Mononuclear cell (primary cell): Measurements from ENCODE around the gene ZNF414. TPM values are rescaled to one million over a fixed set of nuclear protein-coding genes. Genes with fewer than 3 reads are reported as not detected.

Experiments
- H3K27me3 ChIP-seq: 2 replicates; pipeline ENCODE4 v1.6.0; 2011; ENCODE audit warnings: low read length, control low read depth; ENCODE audit not compliant: insufficient read depth
- H3K4me1 ChIP-seq: 2 replicates; pipeline ENCODE4 v1.5.1; 2011; ENCODE audit warnings: mild to moderate bottlenecking, low read length, control low read depth; ENCODE audit not compliant: insufficient read depth
- H3K4me3 ChIP-seq: 2 replicates; pipeline ENCODE4 v1.5.1; 2011; ENCODE audit warnings: mild to moderate bottlenecking, low read length, moderate library complexity
- H3K9me3 ChIP-seq: 2 replicates; pipeline ENCODE4 v1.5.1; 2011; ENCODE audit warnings: low read depth, mild to moderate bottlenecking, control low read depth, low read length
- total RNA-seq: library from RNA; depleted of rRNA; stranded (reverse); fragments of >200 nt; gene quantifications from one replicate; pipeline ENCODE4 v1.2.3, GENCODE V29; 2012

ZNF414 gene
- total RNA-seq, 1 donor = 5.6 TPM

GRCh38 chr19:8489561-8490394 lies 24.2 kb downstream of the ZNF414 start:
- no peaks in the 10 kb centered on the region for H3K9me3 ChIP-seq
- H3K4me3 ChIP-seq = no peak overlapping the region
- peaks cover 90% of the 10 kb centered on the region for H3K4me1 ChIP-seq
- no peaks in the 10 kb centered on the region for H3K27me3 ChIP-seq

DNA sequence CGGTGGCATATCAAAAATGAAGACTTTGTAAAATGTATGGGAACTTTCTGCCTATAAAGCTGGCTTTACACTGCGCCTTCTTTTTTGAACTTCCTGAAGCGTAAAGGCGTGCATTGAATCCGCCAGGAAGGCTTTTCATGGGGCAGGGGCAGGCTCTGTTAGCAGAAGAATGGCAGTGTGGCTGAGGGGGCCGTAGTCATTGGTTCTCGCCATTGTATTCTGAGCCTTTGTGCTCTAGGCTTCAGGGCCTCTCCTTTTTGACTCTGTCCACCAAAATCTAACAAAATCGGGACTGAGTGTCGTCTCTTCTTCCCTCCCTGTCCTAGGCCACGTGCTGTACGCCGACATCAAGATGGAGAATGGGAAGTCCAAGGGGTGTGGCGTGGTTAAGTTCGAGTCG lies 25.6 kb downstream of the ZNF414 start:
- no peaks in the 10 kb centered on the region for H3K9me3 ChIP-seq
- no peak overlapping the region for H3K4me3 ChIP-seq
- H3K27me3 ChIP-seq = no peaks in the 10 kb centered on the region
- peaks cover 88% of the 10 kb centered on the region for H3K4me1 ChIP-seq

DNA sequence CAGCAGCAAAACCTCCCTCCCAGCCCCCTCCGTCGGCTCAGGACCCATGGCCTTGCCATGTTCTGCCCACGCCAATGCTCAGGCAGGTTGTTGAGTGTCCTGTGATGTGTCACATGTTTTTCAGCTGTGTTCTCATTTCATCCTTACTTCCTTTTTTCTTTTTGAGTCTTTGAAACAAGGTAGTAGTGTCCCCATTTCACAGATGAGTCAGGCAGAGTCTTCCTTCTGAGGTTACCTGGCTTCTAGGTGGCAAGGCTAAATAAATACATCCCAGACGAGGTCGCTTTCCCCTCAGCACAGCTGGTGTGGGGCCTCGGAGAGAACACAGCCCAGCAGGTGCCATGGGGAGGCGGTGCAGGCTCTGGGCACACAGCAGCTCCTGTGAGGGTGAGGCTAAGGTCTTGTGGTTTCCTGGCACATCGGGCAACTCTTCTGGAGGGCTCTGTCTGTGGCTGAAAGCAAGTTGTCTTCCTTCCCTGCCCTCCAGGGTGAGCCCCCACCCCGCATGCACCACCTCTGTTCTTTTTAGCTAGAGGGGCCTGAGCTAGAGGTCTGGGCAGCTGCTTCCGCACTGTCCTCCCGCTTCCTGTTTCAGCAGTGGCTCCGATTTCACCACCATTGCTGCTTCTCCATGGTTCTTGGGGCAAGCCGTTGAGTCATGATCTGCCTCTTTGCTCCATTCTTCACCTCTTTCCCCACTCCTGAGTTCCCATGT lies 26.7 kb downstream of the ZNF414 start:
- peaks cover 78% of the 10 kb centered on the region for H3K4me1 ChIP-seq

DNA sequence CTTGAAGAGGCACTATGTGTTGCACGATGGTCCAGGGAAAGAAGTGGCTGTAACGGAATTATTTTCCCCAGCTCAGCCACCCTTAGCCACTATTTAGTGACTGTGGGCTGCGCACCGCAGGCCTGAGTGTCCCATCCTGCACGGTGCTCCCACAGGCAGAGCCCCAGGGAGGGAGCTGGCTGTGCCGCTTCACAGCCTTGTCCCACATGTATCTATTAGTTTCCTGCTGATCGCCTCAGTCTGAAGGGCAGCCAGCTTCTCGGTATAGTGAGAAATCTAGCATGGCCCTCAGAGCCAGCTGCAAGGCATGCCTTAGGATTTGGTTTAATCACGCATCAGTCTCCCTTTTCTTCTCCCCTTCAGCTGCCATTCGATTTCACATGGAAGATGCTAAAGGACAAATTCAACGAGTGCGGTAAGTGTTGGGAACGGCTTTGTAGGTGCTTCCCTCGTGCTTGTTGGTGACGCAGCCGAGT lies 27.3 kb downstream of the ZNF414 start:
- no peaks in the 10 kb centered on the region for H3K27me3 ChIP-seq
- no peaks in the 10 kb centered on the region for H3K9me3 ChIP-seq
- peaks cover 75% of the 10 kb centered on the region for H3K4me1 ChIP-seq
- H3K4me3 ChIP-seq = no peak overlapping the region

More for the DNA sequence above, 26.7 kb downstream of the ZNF414 start:
- H3K27me3 ChIP-seq = no peaks in the 10 kb centered on the region
- H3K9me3 ChIP-seq = no peaks in the 10 kb centered on the region
- no peak overlapping the region for H3K4me3 ChIP-seq

DNA sequence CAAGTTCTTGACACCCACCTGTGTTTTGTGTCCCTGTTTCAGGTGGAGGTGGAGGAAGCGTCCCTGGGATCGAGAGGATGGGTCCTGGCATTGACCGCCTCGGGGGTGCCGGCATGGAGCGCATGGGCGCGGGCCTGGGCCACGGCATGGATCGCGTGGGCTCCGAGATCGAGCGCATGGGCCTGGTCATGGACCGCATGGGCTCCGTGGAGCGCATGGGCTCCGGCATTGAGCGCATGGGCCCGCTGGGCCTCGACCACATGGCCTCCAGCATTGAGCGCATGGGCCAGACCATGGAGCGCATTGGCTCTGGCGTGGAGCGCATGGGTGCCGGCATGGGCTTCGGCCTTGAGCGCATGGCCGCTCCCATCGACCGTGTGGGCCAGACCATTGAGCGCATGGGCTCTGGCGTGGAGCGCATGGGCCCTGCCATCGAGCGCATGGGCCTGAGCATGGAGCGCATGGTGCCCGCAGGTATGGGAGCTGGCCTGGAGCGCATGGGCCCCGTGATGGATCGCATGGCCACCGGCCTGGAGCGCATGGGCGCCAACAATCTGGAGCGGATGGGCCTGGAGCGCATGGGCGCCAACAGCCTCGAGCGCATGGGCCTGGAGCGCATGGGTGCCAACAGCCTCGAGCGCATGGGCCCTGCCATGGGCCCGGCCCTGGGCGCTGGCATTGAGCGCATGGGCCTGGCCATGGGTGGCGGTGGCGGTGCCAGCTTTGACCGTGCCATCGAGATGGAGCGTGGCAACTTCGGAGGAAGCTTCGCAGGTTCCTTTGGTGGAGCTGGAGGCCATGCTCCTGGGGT lies 28.2 kb downstream of the ZNF414 start:
- H3K4me3 ChIP-seq = no peak overlapping the region
- peaks cover 75% of the 10 kb centered on the region for H3K4me1 ChIP-seq
- H3K9me3 ChIP-seq = no peaks in the 10 kb centered on the region

DNA sequence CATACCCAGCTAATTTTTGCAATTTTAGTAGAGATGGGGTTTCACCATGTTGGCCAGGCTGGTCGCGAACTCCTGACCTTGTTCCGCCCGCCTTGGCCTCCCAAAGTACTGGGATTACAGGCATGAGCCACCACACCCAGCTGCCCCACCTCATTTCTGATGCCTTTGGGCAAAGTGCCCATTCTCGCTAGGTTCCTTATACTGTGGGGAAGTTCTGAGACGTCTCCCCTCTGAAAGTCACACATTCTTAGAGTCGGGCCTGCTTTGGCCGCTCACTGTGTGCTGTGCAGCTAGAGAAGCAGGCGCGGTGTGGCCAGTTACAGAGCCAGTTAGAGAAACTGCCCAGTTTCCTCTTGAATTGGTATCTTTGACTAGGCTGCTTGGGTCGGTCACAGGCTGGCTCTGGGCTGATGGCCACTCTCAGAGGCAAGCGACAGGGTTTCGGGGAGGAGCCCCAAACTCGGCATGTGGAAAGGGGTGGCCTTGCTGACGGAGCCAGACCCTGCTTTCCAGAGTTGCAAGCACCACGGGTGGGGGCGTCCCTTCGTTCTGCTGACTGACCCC lies 29.6 kb downstream of the ZNF414 start:
- Histone ChIP-seq H3K9me3 (no peaks in the 10 kb centered on the region), H3K4me1 (peaks cover 69% of the 10 kb centered on the region), H3K4me3 (no peak overlapping the region), H3K27me3 (no peaks in the 10 kb centered on the region)

More for the DNA sequence above, 28.2 kb downstream of the ZNF414 start:
- H3K27me3 ChIP-seq = no peaks in the 10 kb centered on the region

DNA sequence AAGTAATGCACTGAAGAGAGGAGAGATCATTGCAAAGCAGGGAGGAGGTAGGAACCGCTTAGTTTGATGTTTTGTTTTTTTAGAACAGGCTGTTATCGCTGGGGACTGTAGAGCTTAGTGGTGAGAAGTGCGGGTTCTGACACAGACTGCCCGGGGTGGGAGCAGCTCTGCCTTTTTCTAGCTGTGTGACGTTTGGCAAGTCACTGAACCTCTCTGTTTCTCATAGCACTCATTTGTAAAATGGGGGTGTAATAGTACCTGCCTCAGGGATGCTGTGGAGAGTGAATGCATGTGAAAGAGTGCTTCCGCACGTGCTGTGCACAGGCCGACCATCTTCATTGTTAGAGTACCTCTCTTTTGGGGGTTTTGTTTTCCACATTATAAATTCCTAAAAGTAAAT lies 30.8 kb downstream of the ZNF414 start:
- H3K9me3 ChIP-seq = no peaks in the 10 kb centered on the region
- peaks cover 62% of the 10 kb centered on the region for H3K4me1 ChIP-seq
- no peaks in the 10 kb centered on the region for H3K27me3 ChIP-seq
- no peak overlapping the region for H3K4me3 ChIP-seq

GRCh38 chr19:8482696-8483095 lies 31.3 kb downstream of the ZNF414 start:
- Histone ChIP-seq H3K9me3 (no peaks in the 10 kb centered on the region), H3K4me3 (no peak overlapping the region), H3K27me3 (no peaks in the 10 kb centered on the region), H3K4me1 (peaks cover 62% of the 10 kb centered on the region)

GRCh38 chr19:8481616-8482015 lies 32.4 kb downstream of the ZNF414 start:
- no peaks in the 10 kb centered on the region for H3K27me3 ChIP-seq
- peaks cover 59% of the 10 kb centered on the region for H3K4me1 ChIP-seq
- no peaks in the 10 kb centered on the region for H3K9me3 ChIP-seq
- no peak overlapping the region for H3K4me3 ChIP-seq

- peaks cover 54% of the 10 kb centered on the region for H3K4me1 ChIP-seq
- no peak overlapping the region for H3K4me3 ChIP-seq
- H3K9me3 ChIP-seq = no peaks in the 10 kb centered on the region
- H3K27me3 ChIP-seq = no peaks in the 10 kb centered on the region
These were observed 32.8 kb downstream of the ZNF414 start for GRCh38 chr19:8481201-8481600.

DNA sequence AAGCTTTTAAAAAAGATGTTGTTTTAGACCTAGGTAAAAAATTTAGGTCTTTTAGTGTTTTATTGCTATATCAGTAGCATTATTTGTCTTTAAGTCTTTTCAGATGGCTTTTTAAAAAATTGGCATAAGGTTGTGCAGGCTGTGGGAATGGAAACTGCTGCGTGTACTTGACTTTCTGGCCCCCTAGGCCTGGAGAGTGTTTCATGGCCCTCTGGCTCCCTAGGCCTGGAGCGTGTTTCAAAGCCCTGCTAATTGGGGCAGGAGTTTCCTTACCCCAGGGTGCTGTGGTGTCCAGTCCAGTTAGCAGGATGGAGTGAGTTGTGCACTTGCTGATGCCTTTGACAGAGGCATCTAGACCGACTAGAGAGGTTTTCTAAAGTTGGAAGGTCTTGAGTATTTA lies 35.4 kb downstream of the ZNF414 start:
- H3K27me3 ChIP-seq = no peaks in the 10 kb centered on the region
- H3K4me3 ChIP-seq = no peak overlapping the region
- H3K4me1 ChIP-seq = peaks cover 41% of the 10 kb centered on the region
- H3K9me3 ChIP-seq = no peaks in the 10 kb centered on the region

DNA sequence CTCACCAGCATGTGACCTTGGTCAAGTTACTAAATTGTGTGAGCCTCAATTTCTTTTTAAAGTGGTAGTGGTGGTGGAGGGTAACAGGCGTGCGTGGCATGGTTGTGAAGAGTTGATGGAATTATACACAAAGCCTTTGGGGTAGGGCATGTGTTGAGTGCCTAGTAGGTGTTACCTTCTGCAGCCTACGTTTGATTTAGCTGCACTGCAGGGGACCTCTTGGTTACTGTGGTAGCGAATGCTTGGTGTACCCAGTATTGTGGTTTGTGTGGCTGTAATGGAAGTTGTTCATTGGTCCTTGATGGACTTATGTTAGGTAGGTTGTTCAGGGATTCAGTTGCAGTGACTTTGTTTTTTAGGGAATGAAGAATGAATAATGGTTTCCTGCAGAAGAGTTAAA lies 36.1 kb downstream of the ZNF414 start:
- no peaks in the 10 kb centered on the region for H3K27me3 ChIP-seq
- peaks cover 47% of the 10 kb centered on the region for H3K4me1 ChIP-seq
- no peaks in the 10 kb centered on the region for H3K9me3 ChIP-seq
- H3K4me3 ChIP-seq = no peak overlapping the region

- peaks cover 61% of the 10 kb centered on the region for H3K4me1 ChIP-seq
- H3K9me3 ChIP-seq = no peaks in the 10 kb centered on the region
- H3K27me3 ChIP-seq = no peaks in the 10 kb centered on the region
- H3K4me3 ChIP-seq = no peak overlapping the region
These were observed 37.4 kb downstream of the ZNF414 start for GRCh38 chr19:8476524-8476923.

GRCh38 chr19:8475005-8475404 lies 39.0 kb downstream of the ZNF414 start:
- no peaks in the 10 kb centered on the region for H3K27me3 ChIP-seq
- H3K4me3 ChIP-seq = no peak overlapping the region
- no peaks in the 10 kb centered on the region for H3K9me3 ChIP-seq
- peaks cover 51% of the 10 kb centered on the region for H3K4me1 ChIP-seq
